ENCODE measurements around the gene IL17RC. TPM values are rescaled to one million over a fixed set of nuclear protein-coding genes. Genes with fewer than 3 reads are reported as not detected.
A peak's percentile ranks its signal among the peaks of the same experiment; 100 is the strongest.

IL17RC gene
- total and polyA plus RNA-seq, 8 donors = 11.9 to 55.7 (median 16.8) TPM

DNA sequence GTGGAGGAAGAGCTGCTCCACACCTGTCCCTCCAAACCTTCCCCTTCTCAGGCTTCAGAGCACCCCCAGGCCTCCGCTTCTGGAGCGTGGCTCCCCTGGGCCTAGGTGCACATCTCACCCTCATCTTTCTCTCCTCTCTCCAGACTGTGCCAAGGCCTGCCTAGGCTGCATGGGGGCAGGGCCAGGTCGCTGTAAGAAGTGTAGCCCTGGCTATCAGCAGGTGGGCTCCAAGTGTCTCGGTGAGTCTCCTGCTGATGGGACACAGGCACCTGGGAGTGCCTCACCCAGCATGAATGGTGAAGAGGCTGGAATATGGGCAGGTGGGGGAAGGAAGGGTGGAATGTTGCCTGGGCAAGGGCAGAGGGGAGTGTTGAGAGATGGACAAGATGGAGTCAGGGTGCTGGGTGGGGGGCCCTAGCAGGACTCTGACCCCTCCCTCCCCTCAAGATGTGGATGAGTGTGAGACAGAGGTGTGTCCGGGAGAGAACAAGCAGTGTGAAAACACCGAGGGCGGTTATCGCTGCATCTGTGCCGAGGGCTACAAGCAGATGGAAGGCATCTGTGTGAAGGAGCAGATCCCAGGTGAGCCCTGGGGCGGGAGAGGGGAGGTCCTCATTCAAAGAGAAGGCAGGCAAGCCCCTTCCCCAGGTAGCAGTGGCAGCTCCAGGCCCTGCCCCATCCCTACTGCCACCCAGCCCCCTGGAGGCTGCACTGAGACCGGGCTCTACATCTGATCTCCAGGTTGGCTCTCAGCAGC lies 26.2 kb downstream of the IL17RC start:
- no peaks in the 10 kb centered on the region for H3K27me3 ChIP-seq
- DNase-seq = no peak
- no peak for FAIRE-seq
- intact Hi-C loops (cut with DNase I) = loop anchor here in 1 of 3 donors (10.0 kb wide), 1 partner anchor 282 kb away; no protein-coding TSS in a partner anchor
- no peak overlapping the region for H3K27ac ChIP-seq
- H3K4me3 ChIP-seq = no peak overlapping the region
- H3K36me3 ChIP-seq = no peaks in the 10 kb centered on the region
- no peaks in the 10 kb centered on the region for H3K9me3 ChIP-seq
- WGBS, 2 donors = 83 to 94% methylated on average over 10 to 11 of the region's 11 CpGs
- TF ChIP-seq CTCF (IDR thresholded peaks at IDR 0.05) = no peak
- no peak for ATAC-seq
- H3K4me1 ChIP-seq = peaks cover 0 to 5% (median 0%) of the 10 kb centered on the region in 3 donors

GRCh38 chr3:9944271-9944670 lies 27.4 kb downstream of the IL17RC start:
- intact Hi-C loops (cut with DNase I) = loop anchor here in 1 of 3 donors (10.0 kb wide), 1 partner anchor 281 kb away; no protein-coding TSS in a partner anchor
- no peak for ATAC-seq
- 88 to 92% methylated on average over 11 of the region's 11 CpGs for WGBS, 2 donors
- H3K4me3 ChIP-seq = no peak overlapping the region
- no peak overlapping the region for H3K27ac ChIP-seq
- FAIRE-seq = no peak
- TF ChIP-seq CTCF (IDR thresholded peaks at IDR 0.05) = no peak
- H3K27me3 ChIP-seq = no peaks in the 10 kb centered on the region
- DNase-seq = no peak
- H3K36me3 ChIP-seq = peaks cover 0 to 8% (median 0%) of the 10 kb centered on the region in 3 donors
- no peaks in the 10 kb centered on the region for H3K9me3 ChIP-seq
- H3K4me1 ChIP-seq = peaks cover 0 to 5% (median 0%) of the 10 kb centered on the region in 3 donors

DNA sequence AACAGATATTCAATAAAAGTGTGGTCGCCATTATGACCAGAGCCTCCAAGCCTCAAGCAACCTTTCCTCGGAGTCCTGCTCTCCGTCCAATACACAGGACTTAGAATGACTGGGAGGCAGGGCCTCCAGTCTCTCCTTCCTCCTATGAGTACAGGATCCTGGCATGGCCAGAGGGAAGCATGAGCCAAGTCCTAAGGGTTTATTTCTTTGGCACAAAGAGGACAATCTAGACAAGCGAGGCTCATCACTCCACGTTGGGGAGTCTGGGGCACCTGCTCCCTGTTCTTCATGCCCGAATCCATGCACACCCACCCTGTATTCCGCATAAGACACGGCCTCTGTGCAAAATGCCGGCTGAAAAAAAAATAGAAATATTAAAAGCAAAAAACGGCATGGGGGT lies 28.5 kb downstream of the IL17RC start:
- Histone ChIP-seq H3K4me1 (peaks cover 0 to 5% (median 0%) of the 10 kb centered on the region in 3 donors), H3K4me3 (no peak overlapping the region), H3K9me3 (no peaks in the 10 kb centered on the region), H3K36me3 (peaks cover 0 to 8% (median 0%) of the 10 kb centered on the region in 3 donors), H3K27ac (no peak overlapping the region), H3K27me3 (no peaks in the 10 kb centered on the region)
- no peak for TF ChIP-seq CTCF (IDR thresholded peaks at IDR 0.05)
- 77 to 89% methylated on average over 10 of the region's 10 CpGs for WGBS, 2 donors
- FAIRE-seq (no peak), ATAC-seq (no peak), DNase-seq (no peak)
- intact Hi-C loops (cut with DNase I) = loop anchor here in 1 of 3 donors (10.0 kb wide), 1 partner anchor 279 kb away; no protein-coding TSS in a partner anchor

DNA sequence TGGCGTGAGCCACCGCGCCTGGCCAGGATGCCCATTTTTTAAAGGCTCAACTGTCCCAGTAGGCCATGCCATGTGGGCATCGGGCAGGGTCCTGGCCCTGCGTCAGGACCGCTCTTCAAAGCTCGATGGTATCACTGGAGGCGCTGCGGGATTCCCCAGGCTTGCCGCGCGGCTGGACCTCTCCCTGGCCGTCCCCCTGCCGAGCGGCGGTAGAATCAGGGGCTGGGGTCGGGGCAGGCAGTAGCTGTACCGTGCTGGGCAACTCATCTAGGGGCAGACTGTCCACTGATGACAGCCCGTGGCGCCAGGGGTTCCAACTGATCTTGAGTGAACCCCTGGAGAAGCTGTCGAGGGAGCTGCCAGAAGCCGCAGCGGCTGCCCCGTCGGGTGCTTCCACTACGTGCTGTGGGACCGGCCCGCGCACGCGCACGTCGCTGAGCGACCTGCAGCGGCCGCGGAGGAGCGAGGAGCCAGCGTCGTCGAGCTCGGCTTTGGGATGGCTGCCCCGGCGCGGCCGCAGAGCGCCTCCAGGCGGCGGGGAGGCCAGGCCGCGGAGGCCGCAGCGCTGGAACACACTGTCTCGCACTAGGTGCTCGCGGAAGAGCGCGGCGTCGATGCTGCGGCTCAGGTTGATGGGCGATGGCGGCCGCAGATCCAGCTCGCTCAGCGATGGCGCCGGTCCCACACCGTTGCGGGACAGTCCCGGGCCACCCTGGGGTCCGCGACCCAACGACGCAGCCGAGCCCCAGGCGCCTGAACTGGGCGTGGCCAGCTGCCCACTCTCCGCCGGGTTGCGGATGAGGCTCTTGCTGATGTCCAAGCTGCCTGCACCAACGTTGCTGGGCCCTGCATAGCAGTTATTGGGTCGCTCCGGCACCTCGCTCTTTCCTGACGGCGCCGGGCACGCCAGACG lies 29.5 kb downstream of the IL17RC start:
- peaks cover 0 to 8% (median 0%) of the 10 kb centered on the region in 3 donors for H3K36me3 ChIP-seq

More for the DNA sequence above, 29.5 kb downstream of the IL17RC start:
- WGBS, 2 donors = 2 to 3% methylated on average over 52 to 90 of the region's 90 CpGs
- peak overlapping the region; percentile 67 to 75 (median 72) for H3K27ac ChIP-seq
- intact Hi-C loops (cut with DNase I) = loop anchor here in 1 of 3 donors (10.0 kb wide), 1 partner anchor 278 kb away; no protein-coding TSS in a partner anchor
- FAIRE-seq = no peak
- H3K4me1 ChIP-seq = peaks cover 0 to 5% (median 0%) of the 10 kb centered on the region in 3 donors
- peak overlapping the region; percentile 23 to 77 (median 56) for H3K4me3 ChIP-seq
- ATAC-seq = peak; percentile 92 to 95 (median 93)
- peak; percentile 54 to 73 (median 70) for TF ChIP-seq CTCF (IDR thresholded peaks at IDR 0.05)
- no peaks in the 10 kb centered on the region for H3K9me3 ChIP-seq
- no peaks in the 10 kb centered on the region for H3K27me3 ChIP-seq
- DNase-seq = peak; percentile 87 to 98 (median 94)

Measured in pancreas (tissue), 10 donors.